ENCODE data around the gene TADA1. TPM values are rescaled to one million over a fixed set of nuclear protein-coding genes. Genes with fewer than 3 reads are reported as not detected.
A peak's percentile ranks its signal among the peaks of the same experiment; 100 is the strongest.

TADA1 gene
- polyA plus RNA-seq, 1 of the 3 experiments (the other 2 are of a cell fraction), result 9.3 TPM

- TF ChIP-seq, protein P1, sequence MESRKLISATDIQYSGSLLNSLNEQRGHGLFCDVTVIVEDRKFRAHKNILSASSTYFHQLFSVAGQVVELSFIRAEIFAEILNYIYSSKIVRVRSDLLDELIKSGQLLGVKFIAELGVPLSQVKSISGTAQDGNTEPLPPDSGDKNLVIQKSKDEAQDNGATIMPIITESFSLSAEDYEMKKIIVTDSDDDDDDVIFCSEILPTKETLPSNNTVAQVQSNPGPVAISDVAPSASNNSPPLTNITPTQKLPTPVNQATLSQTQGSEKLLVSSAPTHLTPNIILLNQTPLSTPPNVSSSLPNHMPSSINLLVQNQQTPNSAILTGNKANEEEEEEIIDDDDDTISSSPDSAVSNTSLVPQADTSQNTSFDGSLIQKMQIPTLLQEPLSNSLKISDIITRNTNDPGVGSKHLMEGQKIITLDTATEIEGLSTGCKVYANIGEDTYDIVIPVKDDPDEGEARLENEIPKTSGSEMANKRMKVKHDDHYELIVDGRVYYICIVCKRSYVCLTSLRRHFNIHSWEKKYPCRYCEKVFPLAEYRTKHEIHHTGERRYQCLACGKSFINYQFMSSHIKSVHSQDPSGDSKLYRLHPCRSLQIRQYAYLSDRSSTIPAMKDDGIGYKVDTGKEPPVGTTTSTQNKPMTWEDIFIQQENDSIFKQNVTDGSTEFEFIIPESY (IDR thresholded peaks at IDR 0.05; ENCODE audit: borderline replicate concordance, low read depth), result no peak
- TF ChIP-seq RFX5 (IDR thresholded peaks at IDR 0.05; ENCODE audit: low read length), result no peak
- peak; percentile 49; the same call in 1 of the 2 replicates for TF ChIP-seq FOSL2 (IDR thresholded peaks at IDR 0.05; ENCODE audit: borderline replicate concordance, low read depth)
These were observed 34.4 kb upstream of the TADA1 start (continued) for GRCh38 chr1:166910396-166910994.

GRCh38 chr1:166908942-166909341 is 32.9 kb upstream of the TADA1 start:
- no peaks in the 10 kb centered on the region for H3K27me3 ChIP-seq (ENCODE audit: insufficient read depth)
- H4K20me1 ChIP-seq (ENCODE audit: insufficient read depth), result no peaks in the 10 kb centered on the region
- H3K9me3 ChIP-seq, result no peaks in the 10 kb centered on the region
- no peak overlapping the region for H3K27ac ChIP-seq (ENCODE audit: low read depth in 2 of 2, low read length in 1 of 2)
- H3K36me3 ChIP-seq (replicated peaks in 1 of 2; ENCODE audit: control insufficient read depth in 1 of 2, insufficient read depth in 2 of 2, low read length in 1 of 2), result no peaks in the 10 kb centered on the region
- no peak overlapping the region for H3K9ac ChIP-seq
- no peak overlapping the region for H3K4me2 ChIP-seq
- H2AFZ ChIP-seq (ENCODE audit: low read depth), result no peak overlapping the region
- POLR2A ChIA-PET, result no interaction called here
- no peaks in the 10 kb centered on the region for H3F3A ChIP-seq (replicated peaks; ENCODE audit: insufficient read depth)
- TF ChIP-seq FOSL2 (IDR thresholded peaks at IDR 0.05; ENCODE audit: borderline replicate concordance, low read depth) (no peak), REST (IDR thresholded peaks at IDR 0.05; ENCODE audit: low read depth, low read length) (no peak), FOXM1 (IDR thresholded peaks at IDR 0.05; ENCODE audit: low read depth) (no peak), TCF12 (IDR thresholded peaks at IDR 0.05) (no peak), TAF1 (IDR thresholded peaks at IDR 0.05; ENCODE audit: borderline replicate concordance, low read depth, low read length) (no peak), EZH2phosphoT487 (IDR thresholded peaks at IDR 0.05; ENCODE audit: borderline replicate concordance, low read depth) (no peak), POLR2AphosphoS5 (IDR thresholded peaks at IDR 0.05; ENCODE audit: low read depth, low read length) (no peak), RAD21 (IDR thresholded peaks at IDR 0.05; ENCODE audit: low read length) (no peak), EP300 (IDR thresholded peaks at IDR 0.05; ENCODE audit: borderline replicate concordance in 1 of 2, low read depth in 1 of 2, low read length in 1 of 2) (no peak), SMC3 (IDR thresholded peaks at IDR 0.05; ENCODE audit: low read depth, low read length) (no peak), USF1 (IDR thresholded peaks at IDR 0.05; ENCODE audit: borderline replicate concordance, low read depth) (no peak), JUND (IDR thresholded peaks at IDR 0.05) (no peak), USF2 (IDR thresholded peaks at IDR 0.05; ENCODE audit: borderline replicate concordance, low read depth, low read length) (no peak), FOXJ3 (CRISPR knock-in tag; IDR thresholded peaks at IDR 0.05) (no peak)
- TF ChIP-seq, protein P2, sequence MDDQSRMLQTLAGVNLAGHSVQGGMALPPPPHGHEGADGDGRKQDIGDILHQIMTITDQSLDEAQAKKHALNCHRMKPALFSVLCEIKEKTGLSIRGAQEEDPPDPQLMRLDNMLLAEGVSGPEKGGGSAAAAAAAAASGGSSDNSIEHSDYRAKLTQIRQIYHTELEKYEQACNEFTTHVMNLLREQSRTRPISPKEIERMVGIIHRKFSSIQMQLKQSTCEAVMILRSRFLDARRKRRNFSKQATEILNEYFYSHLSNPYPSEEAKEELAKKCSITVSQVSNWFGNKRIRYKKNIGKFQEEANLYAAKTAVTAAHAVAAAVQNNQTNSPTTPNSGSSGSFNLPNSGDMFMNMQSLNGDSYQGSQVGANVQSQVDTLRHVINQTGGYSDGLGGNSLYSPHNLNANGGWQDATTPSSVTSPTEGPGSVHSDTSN (IDR thresholded peaks at IDR 0.05), result no peak
- CTCF ChIA-PET, result interaction anchor here (1.2 to 22.1 kb wide), 11 partner anchors 8 to 649 kb away, joined by 3 to 769 read pairs (median 14); no protein-coding TSS in a partner anchor
- H3K4me1 ChIP-seq (ENCODE audit: control insufficient read depth in 1 of 2, insufficient read depth in 2 of 2, low read depth in 1 of 2, low read length in 1 of 2), result no peaks in the 10 kb centered on the region
- H3K4me3 ChIP-seq (ENCODE audit: low read depth in 2 of 2, low read length in 1 of 2), result no peak overlapping the region
- H3K9me2 ChIP-seq, result no peaks in the 10 kb centered on the region
- 72% methylated on average over 1 of the region's 1 CpG for WGBS (ENCODE audit: low lambda C conversion rate)
- DNase-seq, result no peak
- no peaks in the 10 kb centered on the region for H3K79me2 ChIP-seq (ENCODE audit: insufficient read depth)

Data from SK-N-SH (cell line).